SH-SY5Y (cell line): ENCODE data around the gene RRAS.

Experiments used
- GATA2 ChIP-seq: IDR thresholded peaks from 2 replicates; pipeline ENCODE4 v1.6.1; 2011; ENCODE audit warnings: mild to moderate bottlenecking, low read depth, low read length
- GATA3 ChIP-seq: IDR thresholded peaks from 2 replicates; pipeline ENCODE4 v1.6.1; 2011; ENCODE audit warnings: low read depth, mild to moderate bottlenecking, low read length, moderate library complexity

- no peak for TF ChIP-seq GATA3
- TF ChIP-seq GATA2 = no peak
These were observed 40.3 kb downstream of the RRAS start for GRCh38 chr19:49599378-49600295.
